Kidney tubule cell (primary cell): ENCODE measurements around the gene OR6K6.

Source experiments
- DNase-seq: peaks from one replicate; pipeline ENCODE4 v3.0.0-alpha.2; 2018; ENCODE audit warnings: low spot score

Gene OR6K6

GRCh38 chr1:158754420-158754819 lies at the start of gene OR6K6:
Gene OR6K6, plus strand, starts transcription at chr1:158754720. Its CDS starts 168 bp downstream, at chr1:158754888.
- no peak for DNase-seq

- DNase-seq: no peak
Observed at GRCh38 chr1:158706096-158706495, 48.4 kb upstream of the OR6K6 start.

- DNase-seq: no peak
Observed at GRCh38 chr1:158711098-158711497, 43.4 kb upstream of the OR6K6 start.

- DNase-seq: no peak
Observed at GRCh38 chr1:158714754-158715153, 39.8 kb upstream of the OR6K6 start.

- DNase-seq: peak; percentile 31
Observed at GRCh38 chr1:158716335-158716734, 38.2 kb upstream of the OR6K6 start.

- no peak for DNase-seq
Observed at GRCh38 chr1:158717344-158717743, 37.2 kb upstream of the OR6K6 start.

- DNase-seq: no peak
Observed at GRCh38 chr1:158719664-158720063, 34.9 kb upstream of the OR6K6 start.

- no peak for DNase-seq
Observed at GRCh38 chr1:158720620-158721019, 33.9 kb upstream of the OR6K6 start, which contains the start of gene OR6K3. Gene OR6K3, minus strand, starts transcription at chr1:158720720. Its CDS starts 2,605 bp downstream, at chr1:158718115.

- DNase-seq: no peak
Observed at GRCh38 chr1:158724442-158724841, 30.1 kb upstream of the OR6K6 start.

- DNase-seq: no peak
Observed at GRCh38 chr1:158728510-158729225, 25.9 kb upstream of the OR6K6 start.

GRCh38 chr1:158730453-158730852 lies 24.1 kb upstream of the OR6K6 start:
- DNase-seq: no peak

- no peak for DNase-seq
Observed at GRCh38 chr1:158731707-158732106, 22.8 kb upstream of the OR6K6 start.

GRCh38 chr1:158732524-158732923 lies 22.0 kb upstream of the OR6K6 start:
- no peak for DNase-seq

GRCh38 chr1:158735848-158736247 lies 18.7 kb upstream of the OR6K6 start:
- DNase-seq: no peak

- DNase-seq: no peak
Observed at GRCh38 chr1:158752155-158752712, 2.3 kb upstream of the OR6K6 start.

- DNase-seq: no peak
Observed at GRCh38 chr1:158771950-158772866, 17.7 kb downstream of the OR6K6 start, which contains the start of gene OR6N1. Gene OR6N1, minus strand, starts transcription at chr1:158772195. Its CDS starts 5,513 bp downstream, at chr1:158766682.

- DNase-seq: no peak
Observed at GRCh38 chr1:158781104-158781503, 26.6 kb downstream of the OR6K6 start, which contains the start of gene OR6N2. Gene OR6N2, minus strand, starts transcription at chr1:158781204. Its CDS starts 3,569 bp downstream, at chr1:158777635.

- DNase-seq: no peak
Observed at GRCh38 chr1:158793604-158794003, 39.1 kb downstream of the OR6K6 start.

- DNase-seq: no peak
Observed at GRCh38 chr1:158794247-158794646, 39.7 kb downstream of the OR6K6 start.

GRCh38 chr1:158798531-158798930 lies 44.0 kb downstream of the OR6K6 start:
- DNase-seq: no peak

- no peak for DNase-seq
Observed at GRCh38 chr1:158799689-158800088, 45.2 kb downstream of the OR6K6 start.

GRCh38 chr1:158800526-158800925 lies 46.0 kb downstream of the OR6K6 start:
- no peak for DNase-seq
